ENCODE results near the gene CSPG4.
"Not testable (repeated sequence)": the region's sequence is repeated elsewhere in the genome, so short reads cannot be mapped to it uniquely, and the experiment has no call there.

The CSPG4 gene

DNA sequence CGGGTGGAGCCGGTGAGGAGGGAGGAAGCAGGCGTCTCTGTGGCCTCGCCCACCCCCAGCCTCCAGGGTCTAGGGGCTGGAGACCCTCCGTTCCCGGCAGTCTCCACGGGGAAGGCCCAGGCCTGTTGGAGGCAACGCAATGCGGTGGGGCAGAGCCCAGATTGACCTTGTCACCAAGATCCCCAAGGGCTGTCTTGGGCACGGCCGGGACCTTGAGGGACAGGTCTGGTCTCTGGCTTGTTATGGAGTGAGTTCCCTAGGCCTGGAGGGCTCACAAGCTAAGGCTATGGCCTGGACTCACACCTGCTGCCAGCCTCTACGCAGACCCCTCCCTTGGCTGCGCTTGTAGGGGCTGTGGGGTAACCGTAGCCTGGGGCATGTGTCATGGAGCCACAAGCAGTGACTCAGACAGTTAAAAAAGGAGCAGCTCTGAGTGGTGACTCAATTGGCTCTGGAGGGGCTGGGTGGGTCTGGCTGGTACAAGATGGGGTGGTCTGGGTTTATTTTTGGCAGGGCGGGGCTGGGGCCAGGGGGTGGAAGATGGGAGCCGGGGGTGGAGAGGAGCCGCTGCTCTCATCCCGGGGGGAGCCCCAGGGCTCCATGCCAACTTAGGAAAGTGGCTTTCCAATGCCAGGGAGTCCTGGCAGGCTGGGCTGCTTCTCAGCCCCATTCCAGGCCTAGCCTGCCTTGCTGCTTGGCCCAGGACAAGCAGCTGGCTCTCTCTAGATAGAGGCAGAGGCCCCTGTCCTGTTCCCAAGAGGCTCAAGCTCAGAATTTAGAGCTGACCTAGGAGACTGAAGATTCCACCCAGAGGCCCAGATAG, 9.0 kb downstream of the CSPG4 start:
- DNase-seq (ENCODE audit: low spot score) = not testable (repeated sequence)

DNA sequence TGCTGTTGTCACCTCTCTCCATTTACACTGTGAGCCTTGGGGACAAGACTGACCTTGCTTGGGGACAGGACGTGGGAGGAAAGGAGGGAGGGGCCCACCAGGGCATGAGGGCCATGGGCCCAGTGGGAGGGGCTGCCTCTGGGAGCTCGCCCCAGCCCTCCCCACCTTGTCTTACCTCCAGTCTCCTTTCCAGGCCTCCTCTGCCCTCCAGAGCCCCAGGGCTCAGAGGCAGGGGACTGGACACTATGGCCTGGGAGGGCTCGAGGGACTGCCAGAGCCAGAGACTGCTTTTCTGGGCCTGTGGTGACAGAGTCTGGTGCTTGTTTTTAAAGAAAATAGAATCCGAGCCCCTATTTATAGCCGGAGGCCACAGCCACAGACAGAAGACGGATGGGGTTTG, 10.2 kb downstream of the CSPG4 start:
- no peak for DNase-seq (ENCODE audit: low spot score)

DNA sequence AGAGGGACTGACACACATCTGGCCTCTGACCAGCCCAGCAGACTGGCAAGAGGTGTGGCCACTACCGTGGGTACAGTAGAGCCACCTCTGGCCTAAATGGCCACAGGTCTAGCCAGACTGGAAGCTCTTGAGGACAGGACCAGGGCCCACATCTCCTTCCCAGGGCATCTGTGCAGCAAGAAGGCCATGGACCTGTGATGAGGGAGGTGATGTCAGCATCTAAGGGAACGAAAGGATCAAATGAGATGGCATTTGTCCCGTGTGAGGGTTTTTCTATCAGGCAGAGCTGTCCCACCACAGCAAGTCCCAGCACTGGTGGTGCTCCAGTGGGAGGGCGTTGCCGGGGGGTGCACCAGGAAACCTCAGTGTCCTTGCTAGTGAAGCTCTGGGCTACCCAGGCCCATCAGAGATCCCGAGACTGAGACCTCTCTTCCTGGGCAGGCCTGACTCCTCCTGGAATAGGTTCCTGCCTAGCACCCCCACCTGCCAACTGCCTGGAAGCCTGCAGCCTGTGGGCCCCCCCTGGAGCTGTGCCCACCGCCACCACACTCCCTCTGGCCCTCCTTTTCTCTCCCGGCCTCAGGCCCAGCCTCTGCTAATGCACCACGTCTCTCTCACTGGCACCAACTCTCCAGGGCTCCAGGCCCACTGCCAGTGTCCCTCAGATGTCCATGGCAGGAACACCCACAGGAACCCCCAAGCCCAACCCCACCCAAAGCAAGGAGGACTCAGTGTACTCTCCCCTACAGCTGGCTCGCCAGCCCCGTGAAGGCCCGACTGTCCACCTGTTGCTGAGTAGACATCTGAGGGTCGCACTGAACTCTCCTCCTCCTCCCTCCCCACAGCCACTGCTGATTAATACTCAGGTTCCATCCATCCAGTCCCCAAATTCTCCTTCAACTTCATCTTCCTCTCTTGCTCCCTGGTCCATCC, 11.3 kb downstream of the CSPG4 start:
- not testable (repeated sequence) for DNase-seq (ENCODE audit: low spot score)

DNA sequence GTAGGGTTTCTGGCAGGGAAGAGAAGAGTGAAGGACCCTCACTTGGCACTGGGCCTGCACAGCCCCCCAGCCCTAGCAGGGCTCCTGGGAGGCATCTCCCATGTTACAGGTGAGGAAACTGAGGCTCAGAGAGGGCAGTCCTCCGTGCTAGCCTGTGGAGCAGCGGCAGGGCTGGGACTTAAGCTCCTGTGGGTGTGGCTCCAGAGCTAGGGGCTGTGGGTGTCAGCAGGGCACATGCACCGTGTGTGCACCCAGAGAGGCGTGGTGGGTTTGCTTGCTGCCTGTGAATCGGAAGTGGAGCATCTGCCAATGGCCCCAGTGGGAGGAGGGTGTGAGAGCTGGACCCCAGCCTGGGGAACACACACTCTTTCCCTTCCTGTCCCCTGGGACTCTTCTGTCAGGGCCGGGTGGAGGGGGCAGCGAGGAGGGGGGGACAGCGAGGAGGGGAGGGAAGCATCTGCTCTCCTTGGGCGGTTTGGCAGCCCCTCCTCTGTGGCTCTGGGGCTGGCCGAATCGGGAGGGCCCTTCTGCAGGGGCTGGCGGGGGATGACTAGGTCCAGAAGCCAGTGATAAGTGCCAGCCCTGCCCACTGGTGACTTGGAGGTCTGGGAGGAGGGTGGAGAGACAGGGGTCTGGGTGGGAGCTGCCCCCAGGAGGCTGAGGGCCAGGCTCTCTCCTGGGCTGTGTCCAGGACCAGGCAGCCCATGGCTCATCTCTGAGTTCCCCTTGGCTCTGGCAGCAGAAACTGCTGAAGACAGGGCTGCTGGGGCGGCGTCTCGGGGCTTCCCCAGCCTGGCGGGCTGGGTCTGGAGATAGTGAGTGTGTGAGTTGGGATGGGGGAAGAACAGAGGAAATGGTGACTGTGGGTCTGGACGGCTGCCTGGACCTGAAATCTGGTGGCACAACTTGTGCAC, 12.4 kb downstream of the CSPG4 start:
- DNase-seq (ENCODE audit: low spot score) = peak; percentile 46

DNA sequence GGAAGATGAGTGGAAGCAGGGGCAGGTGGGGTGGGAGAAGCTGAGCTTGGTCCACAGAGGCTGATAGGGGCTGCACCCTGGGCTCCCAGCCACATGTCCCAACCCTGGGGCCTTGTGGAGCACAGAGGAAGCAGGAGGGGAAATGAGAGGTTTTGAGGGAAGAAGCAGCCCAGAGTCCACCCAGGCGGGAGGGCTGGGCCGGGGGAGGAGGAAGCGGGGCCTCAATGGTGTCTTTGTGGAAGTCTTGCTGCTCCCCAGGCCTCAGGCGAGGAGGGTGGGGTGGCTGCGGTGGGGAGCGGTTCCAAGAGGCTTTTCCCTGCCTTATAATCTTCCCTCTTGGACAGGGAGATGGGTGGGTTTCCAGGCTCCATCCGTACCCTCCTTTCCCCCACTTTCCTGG, 13.1 kb downstream of the CSPG4 start:
- DNase-seq (ENCODE audit: low spot score) = not testable (repeated sequence)

DNA sequence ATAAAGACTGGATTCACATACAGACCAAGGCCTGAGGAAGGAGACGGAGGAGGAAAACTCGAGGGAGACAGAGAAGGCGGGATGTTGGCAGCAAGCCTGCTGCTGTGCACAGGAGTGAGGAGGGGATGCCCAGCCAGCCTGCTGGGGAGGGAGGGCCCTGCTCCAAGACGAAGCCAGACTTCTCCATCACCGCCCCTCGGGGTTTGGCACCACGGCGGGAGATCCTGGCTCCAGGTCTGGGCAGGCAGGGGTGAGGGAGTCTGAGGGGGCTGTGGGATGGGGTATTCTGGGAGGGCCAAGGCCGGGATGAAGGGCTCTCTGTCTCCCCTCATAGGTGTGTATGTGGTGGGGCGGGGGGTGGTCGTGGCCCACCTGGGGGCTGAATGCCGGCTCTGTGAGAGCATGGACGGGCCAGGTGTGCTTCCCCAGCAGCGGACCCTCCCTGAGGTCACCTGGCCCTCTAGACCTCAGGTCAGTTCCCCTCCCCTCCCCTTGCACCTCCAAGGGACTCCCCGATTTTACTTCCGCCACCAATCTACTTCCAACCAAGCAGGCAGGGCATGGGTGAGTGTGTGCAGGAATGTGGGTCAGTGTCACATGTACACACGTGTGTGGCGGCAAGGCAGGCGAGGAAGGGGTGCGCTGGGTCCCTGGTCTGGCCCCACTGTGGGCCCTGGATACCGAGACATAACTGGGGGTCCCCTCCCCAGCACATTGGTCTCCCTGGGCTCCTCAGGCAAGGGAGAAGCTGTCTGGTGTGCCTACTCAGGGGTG, 14.5 kb downstream of the CSPG4 start:
- DNase-seq (ENCODE audit: low spot score) = not testable (repeated sequence)

DNA sequence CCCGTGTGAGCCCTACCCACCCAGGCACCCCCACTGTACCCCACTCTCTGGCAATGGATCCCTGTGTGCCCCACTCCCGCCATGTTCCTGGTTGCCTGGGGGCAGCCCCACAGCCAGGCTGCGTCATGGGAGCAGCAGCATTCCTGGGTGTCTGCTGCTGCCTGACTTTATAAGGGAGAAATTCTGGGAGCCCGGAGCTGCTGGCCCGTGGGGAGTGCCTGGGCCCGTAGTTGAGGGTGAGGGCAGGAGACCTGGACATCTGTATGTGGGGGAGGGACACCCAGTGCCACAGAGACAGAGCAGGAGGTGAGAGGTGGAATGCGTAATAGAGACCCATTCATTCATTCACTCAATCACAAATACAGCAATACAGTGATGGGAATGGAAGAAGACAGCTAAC, 15.1 kb downstream of the CSPG4 start:
- no peak for DNase-seq (ENCODE audit: low spot score)

DNA sequence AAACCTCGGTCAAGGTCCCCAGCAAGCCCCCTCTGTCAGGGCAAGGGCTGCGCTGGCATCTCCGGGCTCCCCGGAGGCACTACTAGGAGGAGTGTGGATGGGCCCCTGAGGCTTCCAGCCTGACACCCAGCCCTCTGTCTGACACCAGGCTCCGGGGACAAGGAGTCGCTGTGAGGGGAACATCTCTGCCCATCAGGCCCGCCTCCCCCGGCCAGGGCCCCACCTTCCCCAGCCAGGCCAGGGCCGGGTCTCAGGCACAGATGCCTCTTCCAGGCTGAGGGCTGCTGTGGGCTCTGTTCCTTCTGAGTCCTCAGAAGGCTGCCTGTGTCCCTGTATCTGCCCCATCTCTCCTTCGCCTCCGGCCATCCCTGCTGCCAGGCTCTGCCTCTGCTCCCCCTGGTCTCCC, 15.8 kb downstream of the CSPG4 start:
- no peak for DNase-seq (ENCODE audit: low spot score)

DNA sequence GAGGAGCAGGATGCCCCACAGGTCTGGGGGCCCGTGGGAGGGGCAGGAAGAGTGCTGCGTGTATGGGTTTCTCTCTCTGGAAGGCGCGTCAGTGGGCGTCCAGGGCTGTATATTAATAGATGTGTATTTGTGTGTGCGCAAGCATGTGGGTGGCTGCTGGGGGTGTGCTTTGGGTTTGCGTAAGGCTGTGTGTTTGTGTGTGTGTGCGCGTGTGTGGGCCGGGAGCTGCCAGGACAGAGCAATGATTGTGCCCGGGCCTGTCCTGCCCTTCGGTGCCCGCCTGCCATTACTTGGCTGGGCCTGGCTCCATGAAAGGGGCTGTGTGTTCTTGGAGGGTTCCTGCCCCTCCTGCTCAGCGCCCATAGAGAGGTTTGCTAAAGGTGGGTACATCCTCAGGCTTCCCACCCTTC, 16.3 kb downstream of the CSPG4 start:
- DNase-seq (ENCODE audit: low spot score) = no peak

DNA sequence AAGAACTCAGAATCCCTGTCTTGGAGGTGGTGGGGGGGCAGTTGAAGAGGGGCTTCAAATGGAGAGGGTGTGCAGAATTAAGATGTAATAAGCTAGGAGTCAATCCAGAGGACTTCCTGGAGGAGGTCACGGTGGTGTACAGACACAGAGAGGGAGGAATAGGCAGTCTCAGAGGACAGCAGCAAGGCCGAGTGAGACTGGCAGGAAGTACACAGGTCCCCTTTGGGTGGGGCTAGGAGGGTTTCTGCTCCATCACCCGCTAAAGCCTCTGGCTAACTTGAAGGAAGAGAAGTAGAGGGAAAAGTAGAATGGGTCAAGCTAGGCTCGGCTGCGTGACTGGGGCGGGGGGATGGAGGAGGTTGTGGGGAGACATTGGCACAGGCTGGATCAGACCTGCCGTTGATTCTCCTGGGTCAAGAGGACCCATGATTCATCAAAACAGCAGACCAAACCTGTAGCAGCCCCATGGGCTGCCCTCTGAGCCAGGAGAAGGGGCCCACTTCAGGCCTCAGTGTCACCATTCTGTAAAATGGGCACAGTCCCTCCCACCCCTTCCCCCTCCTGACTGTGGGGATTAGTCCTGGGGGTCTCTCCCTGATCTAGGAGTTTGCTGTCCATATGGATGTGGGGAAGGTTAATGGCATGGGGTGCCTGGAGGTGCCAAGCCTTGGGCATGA, 16.9 kb downstream of the CSPG4 start:
- DNase-seq (ENCODE audit: low spot score) = no peak

DNA sequence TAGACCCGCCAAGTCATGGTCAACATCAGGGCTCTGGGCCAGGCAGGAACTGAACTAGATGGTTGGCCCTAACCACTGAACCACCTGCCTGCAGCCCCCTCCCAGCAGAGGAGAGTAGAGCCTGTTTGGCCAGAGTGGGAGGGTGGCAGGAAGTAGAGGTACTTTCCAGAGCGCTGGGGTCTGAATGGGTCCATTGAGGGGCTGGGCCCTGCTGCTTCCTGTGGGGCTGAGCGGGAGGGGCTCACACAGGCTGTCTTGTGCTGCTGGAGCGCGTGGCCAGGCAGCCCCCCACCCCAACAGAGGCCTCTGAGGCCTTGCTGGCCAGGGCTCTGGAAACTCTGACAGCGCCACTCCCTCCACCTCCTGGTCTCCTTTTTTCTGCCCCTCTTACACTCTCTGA, 17.4 kb downstream of the CSPG4 start:
- DNase-seq (ENCODE audit: low spot score) = no peak

DNA sequence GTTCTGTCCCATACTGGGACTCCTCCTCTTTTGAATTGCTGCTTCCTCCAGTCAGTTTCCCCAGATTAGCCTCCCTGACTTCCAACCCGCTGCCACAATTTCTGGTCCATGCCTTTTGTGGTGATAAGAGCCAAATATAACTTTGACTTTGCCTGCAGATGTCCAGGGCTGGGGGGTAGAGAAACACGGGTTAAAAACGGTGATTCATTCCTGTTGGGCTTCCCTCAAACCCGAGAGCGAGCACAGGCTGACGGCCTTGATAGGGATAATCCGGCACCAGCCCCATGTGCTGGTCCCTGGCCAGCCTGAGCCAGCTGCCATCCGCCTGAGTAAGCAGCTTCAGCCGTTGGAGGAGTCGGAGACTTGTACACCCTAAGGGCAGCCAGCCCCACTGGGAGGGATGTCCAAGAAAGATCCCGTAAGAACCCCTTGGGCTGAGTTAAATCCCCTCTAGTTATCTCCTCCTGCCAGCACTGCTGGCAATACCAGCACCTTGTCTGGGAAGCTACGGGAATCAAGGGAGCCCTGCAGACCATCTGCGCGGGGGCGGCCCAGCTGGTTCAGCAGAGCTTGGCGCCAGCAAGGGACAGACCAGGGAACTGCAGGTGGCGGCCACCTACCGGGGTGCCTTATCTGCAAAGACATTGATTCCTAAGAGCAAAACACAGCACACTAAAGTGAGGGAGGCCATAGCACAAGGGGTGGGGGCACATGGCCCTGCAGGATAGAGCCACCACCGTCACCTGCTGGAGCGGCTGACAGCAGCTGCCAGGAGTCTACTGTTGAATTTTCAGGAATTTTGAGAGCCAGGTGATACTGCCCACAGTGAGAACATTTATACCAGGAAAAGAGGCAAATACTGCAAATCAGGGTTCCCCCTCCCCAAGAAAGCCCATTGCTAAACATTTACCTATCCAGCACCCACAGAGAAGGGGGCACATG, 18.1 kb downstream of the CSPG4 start:
- peak; percentile 61 for DNase-seq (ENCODE audit: low spot score)

DNA sequence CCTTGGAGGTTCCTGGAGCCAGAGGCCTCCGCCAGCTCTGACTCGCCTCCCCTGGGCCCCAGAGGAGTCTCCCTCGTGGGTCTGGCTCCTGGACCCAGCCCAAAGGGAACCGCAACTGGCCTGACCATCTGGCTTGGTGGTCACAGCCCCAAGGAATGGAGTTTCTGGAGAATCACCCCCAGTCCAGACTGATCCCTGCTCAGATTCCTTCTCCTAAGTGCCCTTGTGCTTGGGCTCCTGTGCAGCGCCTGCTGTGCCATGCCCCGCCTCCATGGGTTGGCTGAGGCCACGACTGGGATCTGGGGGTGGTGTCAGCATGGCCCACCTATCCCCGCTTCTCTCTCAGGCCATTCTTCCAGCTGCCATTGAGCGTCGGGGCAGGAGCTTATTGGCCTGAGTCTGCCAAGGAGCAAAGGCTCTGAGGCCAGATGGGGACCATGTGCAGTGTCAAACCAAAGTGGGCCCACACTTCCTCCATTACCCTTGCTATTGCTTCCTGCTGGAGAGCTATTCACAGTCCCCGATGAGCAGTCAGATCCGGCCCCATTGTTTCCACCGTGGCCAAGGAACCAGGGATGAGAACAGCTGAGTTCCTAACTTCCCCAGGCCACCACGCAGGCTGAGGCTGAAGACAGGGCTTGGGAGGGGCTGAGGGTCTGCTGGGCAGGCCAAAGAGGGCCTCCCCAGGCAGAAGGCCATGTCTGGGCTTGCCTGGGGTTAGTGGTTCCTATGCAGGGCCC, 19.0 kb downstream of the CSPG4 start:
- no peak for DNase-seq (ENCODE audit: low spot score)

DNA sequence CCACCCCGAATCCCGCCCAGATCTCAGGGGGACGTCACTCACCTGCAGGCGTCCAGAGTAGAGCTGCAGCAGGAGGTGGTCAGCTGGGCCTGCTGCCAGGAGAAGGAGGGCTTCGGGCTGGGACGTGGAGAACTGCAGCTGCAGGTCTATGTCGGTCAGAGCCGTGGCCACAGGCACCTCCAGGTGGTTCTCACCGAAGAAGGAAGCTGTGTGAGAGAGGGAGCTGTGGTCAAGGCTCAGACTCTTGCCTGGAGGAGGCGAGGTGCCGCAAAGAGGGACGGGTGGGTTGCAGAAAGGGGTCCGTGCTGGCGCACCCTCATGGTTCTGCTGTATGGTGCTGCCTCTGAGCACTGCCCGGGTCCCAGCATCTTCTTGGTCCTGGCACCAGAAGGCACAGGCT, 19.6 kb downstream of the CSPG4 start:
- not testable (repeated sequence) for DNase-seq (ENCODE audit: low spot score)

DNA sequence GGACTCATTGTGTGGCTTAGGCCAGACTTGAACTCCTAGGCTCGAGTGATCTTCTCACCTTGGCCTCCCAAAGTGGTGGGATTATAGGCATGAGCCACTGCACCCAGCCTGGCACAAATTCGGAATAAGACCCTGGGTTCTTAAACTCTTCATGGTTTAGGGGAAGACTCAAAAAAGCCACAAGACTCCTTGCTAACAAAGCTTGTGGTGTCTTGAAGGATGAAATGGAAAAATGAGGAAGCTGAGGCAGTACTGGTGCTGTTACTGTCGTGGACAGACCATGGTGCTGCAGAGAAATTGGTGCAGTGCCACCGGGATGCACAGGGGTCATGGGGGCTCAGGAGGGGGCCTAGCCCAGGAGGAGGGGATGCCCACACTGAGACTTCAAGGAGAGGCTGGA, 20.3 kb downstream of the CSPG4 start:
- DNase-seq (ENCODE audit: low spot score) = not testable (repeated sequence)

DNA sequence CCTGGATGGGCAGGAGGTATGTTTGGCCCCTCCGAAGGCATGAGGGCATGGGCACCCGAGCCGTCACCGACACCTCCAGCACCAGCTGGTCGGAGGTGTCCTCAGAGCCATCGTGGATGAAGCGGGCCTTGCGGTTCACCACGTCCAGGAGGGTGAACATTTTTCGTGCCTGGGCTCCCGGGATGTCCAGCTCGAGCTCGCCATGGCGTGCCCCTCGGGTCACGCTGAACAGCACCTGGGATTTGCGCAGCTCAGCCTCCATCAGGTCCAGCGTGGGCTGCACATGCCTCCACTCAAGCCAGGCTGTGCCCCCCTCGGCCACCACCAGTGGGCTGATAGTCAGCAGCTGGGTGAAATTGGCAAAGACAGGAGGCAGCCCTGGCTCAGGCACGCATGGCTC, 23.2 kb downstream of the CSPG4 start:
- not testable (repeated sequence) for DNase-seq (ENCODE audit: low spot score)

DNA sequence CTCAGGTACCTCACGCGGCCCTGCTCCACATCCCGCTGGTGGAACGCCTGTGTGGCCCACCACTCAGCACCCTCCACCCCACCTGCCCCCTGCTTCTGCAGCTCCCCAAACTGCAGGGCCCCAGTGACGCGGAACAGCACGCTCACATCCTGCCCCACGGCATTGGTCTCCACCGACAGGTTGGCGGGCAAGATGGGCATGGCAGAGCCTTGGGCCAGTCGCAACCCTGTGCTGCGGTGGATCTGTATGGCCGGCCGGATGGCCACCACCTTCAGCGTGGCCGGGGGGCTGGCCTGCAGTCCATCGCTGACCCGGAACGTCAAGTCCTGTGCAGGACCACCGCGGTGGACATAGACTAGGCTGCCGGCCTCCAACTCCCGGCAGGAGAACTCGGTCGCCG, 23.8 kb downstream of the CSPG4 start:
- DNase-seq (ENCODE audit: low spot score) = no peak

DNA sequence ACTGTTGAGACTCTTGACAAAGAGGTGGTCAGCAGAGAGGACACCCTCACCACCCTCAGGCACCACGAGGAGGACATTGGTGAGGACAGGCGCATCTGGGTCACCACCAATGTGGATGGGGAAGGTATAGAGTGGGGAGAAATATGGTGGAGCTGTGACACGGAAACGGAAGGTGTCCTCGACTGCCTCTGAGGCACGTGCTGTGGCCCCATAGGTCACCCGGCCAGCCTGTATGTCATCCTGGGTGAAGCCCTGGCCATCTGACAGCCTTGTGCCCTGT, 24.4 kb downstream of the CSPG4 start:
- DNase-seq (ENCODE audit: low spot score) = no peak
